Keratinocyte (primary cell): ENCODE data around the gene CRACR2B. TPM values are rescaled to one million over a fixed set of nuclear protein-coding genes. Genes with fewer than 3 reads are reported as not detected.

Experiments used
- DNase-seq: peaks from one replicate; pipeline ENCODE4 v3.0.0-alpha.2; 2011; ENCODE audit warnings: low read depth, missing footprints, low spot score
- FAIRE-seq: peaks from 2 replicates; lab custom pipeline; 2011; peaks lifted over from hg19 to GRCh38; lab: Jason Lieb, UNC
- H2AFZ ChIP-seq: 2 replicates; pipeline ENCODE4 v1.6.0; 2012; ENCODE audit warnings: low read length, control low read depth, inconsistent platforms; ENCODE audit not compliant: control insufficient read depth
- H3K27ac ChIP-seq: 2 replicates; pipeline ENCODE4 v1.5.1; 2011; ENCODE audit warnings: low read length; ENCODE audit not compliant: control insufficient read depth, insufficient read depth
- H3K27me3 ChIP-seq: 3 replicates; pipeline ENCODE4 v1.6.0; 2011; ENCODE audit warnings: low read length; ENCODE audit not compliant: control insufficient read depth, insufficient read depth; ENCODE audit errors: extremely low read depth
- H3K36me3 ChIP-seq, 2 experiments: 2 replicates in 1 of 2; 3 replicates in 1 of 2; pipeline ENCODE4 v1.5.1; 2011; ENCODE audit warnings: low read length in 2 of 2, mild to moderate bottlenecking in 1 of 2; ENCODE audit not compliant: control insufficient read depth in 2 of 2, insufficient read depth in 2 of 2; ENCODE audit errors: extremely low read depth in 1 of 2
- H3K4me1 ChIP-seq: 3 replicates; pipeline ENCODE4 v1.5.1; 2011; ENCODE audit warnings: low read length; ENCODE audit not compliant: control insufficient read depth, insufficient read depth; ENCODE audit errors: extremely low read depth
- H3K4me2 ChIP-seq: 3 replicates; pipeline ENCODE4 v1.6.0; 2011; ENCODE audit warnings: low read depth, low read length; ENCODE audit not compliant: control insufficient read depth, insufficient read depth; ENCODE audit errors: extremely low read depth
- H3K4me3 ChIP-seq, 3 experiments: fragments of 200-600 bp in 1 of 3; sonication (generic) in 1 of 3; 2 replicates in 2 of 3; 3 replicates in 1 of 3; pipeline ENCODE4 v1.5.1; 2011 to 2016; ENCODE audit warnings: low read length in 3 of 3, mild to moderate bottlenecking in 3 of 3, control low read depth in 2 of 3, inconsistent platforms in 1 of 3, low read depth in 1 of 3, mixed read lengths in 1 of 3, mixed run types in 1 of 3, moderate library complexity in 1 of 3; ENCODE audit not compliant: control insufficient read depth in 2 of 3, insufficient read depth in 2 of 3; ENCODE audit errors: extremely low read depth in 1 of 3
- H3K79me2 ChIP-seq: 2 replicates; pipeline ENCODE4 v1.6.0; 2012; ENCODE audit warnings: low read length; ENCODE audit not compliant: control insufficient read depth, insufficient read depth
- H3K9ac ChIP-seq: 3 replicates; pipeline ENCODE4 v1.6.0; 2011; ENCODE audit warnings: low read length; ENCODE audit not compliant: control insufficient read depth, insufficient read depth; ENCODE audit errors: extremely low read depth
- H3K9me1 ChIP-seq: 3 replicates; pipeline ENCODE4 v1.6.0; 2011; ENCODE audit warnings: low read length; ENCODE audit not compliant: control insufficient read depth, insufficient read depth; ENCODE audit errors: extremely low read depth
- H3K9me3 ChIP-seq: 2 replicates; pipeline ENCODE4 v1.5.1; 2012; ENCODE audit warnings: low read depth, low read length; ENCODE audit not compliant: control insufficient read depth
- H4K20me1 ChIP-seq: 3 replicates; pipeline ENCODE4 v1.6.0; 2011; ENCODE audit warnings: low read length; ENCODE audit not compliant: control insufficient read depth, insufficient read depth; ENCODE audit errors: extremely low read depth
- CTCF ChIP-seq, 3 experiments: IDR thresholded peaks in 1 of 3; conservative IDR thresholded peaks in 1 of 3; optimal IDR thresholded peaks in 1 of 3; 2 replicates in 2 of 3; 3 replicates in 1 of 3; pipeline versions ENCODE3 to v1.5.1; 2011; ENCODE audit warnings: low read length in 3 of 3, mild to moderate bottlenecking in 3 of 3, moderate library complexity in 2 of 3, control low read depth in 1 of 3, inconsistent platforms in 1 of 3; ENCODE audit not compliant: insufficient read depth in 2 of 3; ENCODE audit errors: extremely low read depth in 1 of 3
- EZH2 ChIP-seq: IDR thresholded peaks from one replicate; pipeline ENCODE4 v1.6.1; 2012; ENCODE audit warnings: inconsistent platforms, mild to moderate bottlenecking, low read length, moderate library complexity
- dilution Hi-C: fragments of 300-500 bp; cut with MboI; formaldehyde crosslinking; loops from one replicate; pipeline ENCODE4 v1.7.0; 2020; ENCODE audit warnings: low sequenced_read_pairs; ENCODE audit not compliant: extremely low pct_ligation_motif_present
- polyA plus RNA-seq, 5 experiments: library from polyadenylated mRNA; depleted of rRNA in 3 of 5; stranded (reverse) in 3 of 5; stranded (forward) in 1 of 5; unstranded in 1 of 5; fragments of >200 nt; gene quantifications; 1 replicate in 1 of 5; 2 replicates in 3 of 5; 3 replicates in 1 of 5; pipeline versions ENCODE4 v1.2.1 to v1.2.3, GENCODE V29; 2011 to 2012; ENCODE audit warnings: missing spikeins in 2 of 5, low read depth in 1 of 5, low replicate concordance in 1 of 5

Gene CRACR2B
- polyA plus RNA-seq, 1 donor (not counting 4 experiments of a cell fraction or from before 2014, with no cell fraction given) = 0.17 TPM

- Histone ChIP-seq H3K27ac (no peak overlapping the region), H3K4me2 (peak overlapping the region; percentile 32), H3K9ac (no peak overlapping the region), H2AFZ (no peak overlapping the region), H3K79me2 (peaks cover 19% of the 10 kb centered on the region), H3K9me3 (no peaks in the 10 kb centered on the region), H3K4me3 (no peak overlapping the region), H3K4me1 (peaks cover 43% of the 10 kb centered on the region), H3K36me3 (peaks cover 3 to 4% of the 10 kb centered on the region in 2 experiments), H3K27me3 (no peaks in the 10 kb centered on the region), H3K9me1 (peaks cover 5% of the 10 kb centered on the region), H4K20me1 (peaks cover 7% of the 10 kb centered on the region)
- no peak for DNase-seq
- dilution Hi-C loops = no loop called here
- TF ChIP-seq CTCF (optimal IDR thresholded peaks at IDR 0.05 in 1 of 3, IDR thresholded peaks at IDR 0.05 in 1 of 3, conservative IDR thresholded peaks at IDR 0.05 in 1 of 3; ENCODE audit: extremely low read depth in 1 of 3, insufficient read depth in 2 of 3, low read length in 3 of 3) = no peak
- TF ChIP-seq EZH2 = no peak
- no peak for FAIRE-seq
These were observed 21.5 kb downstream of the CRACR2B start for GRCh38 chr11:849104-849824.

- Histone ChIP-seq H3K4me3 (no peak overlapping the region), H3K9me1 (peaks cover 5% of the 10 kb centered on the region), H2AFZ (no peak overlapping the region), H3K9ac (no peak overlapping the region), H3K36me3 (peaks cover 3 to 4% of the 10 kb centered on the region in 2 experiments), H3K27ac (no peak overlapping the region), H3K27me3 (no peaks in the 10 kb centered on the region), H3K4me1 (peaks cover 36% of the 10 kb centered on the region), H3K4me2 (no peak overlapping the region), H4K20me1 (peaks cover 7% of the 10 kb centered on the region), H3K9me3 (no peaks in the 10 kb centered on the region), H3K79me2 (peaks cover 14% of the 10 kb centered on the region)
- no peak for DNase-seq
- FAIRE-seq = no peak
- no peak for TF ChIP-seq EZH2
- no peak for TF ChIP-seq CTCF (optimal IDR thresholded peaks at IDR 0.05 in 1 of 3, IDR thresholded peaks at IDR 0.05 in 1 of 3, conservative IDR thresholded peaks at IDR 0.05 in 1 of 3; ENCODE audit: extremely low read depth in 1 of 3, insufficient read depth in 2 of 3, low read length in 3 of 3)
- dilution Hi-C loops = no loop called here
These were observed 22.4 kb downstream of the CRACR2B start for GRCh38 chr11:849951-850774.
